Mammary epithelial cell (primary cell): Measurements from ENCODE around the gene TUBE1.

Experiments
- CTCF ChIP-seq, 2 donors: IDR thresholded peaks in 1 of 2; conservative IDR thresholded peaks in 1 of 2; 2 replicates each; pipeline ENCODE4 v1.5.1; 2011 to 2012; ENCODE audit warnings: inconsistent platforms in 2 of 2, low read length in 2 of 2, mild to moderate bottlenecking in 2 of 2, control low read depth in 1 of 2, low read depth in 1 of 2; ENCODE audit not compliant: insufficient read depth in 1 of 2; ENCODE audit errors: extremely low read depth in 1 of 2
- EZH2 ChIP-seq: IDR thresholded peaks from 2 replicates; pipeline ENCODE4 v1.6.1; 2012; ENCODE audit warnings: low read length, inconsistent platforms, borderline replicate concordance

DNA sequence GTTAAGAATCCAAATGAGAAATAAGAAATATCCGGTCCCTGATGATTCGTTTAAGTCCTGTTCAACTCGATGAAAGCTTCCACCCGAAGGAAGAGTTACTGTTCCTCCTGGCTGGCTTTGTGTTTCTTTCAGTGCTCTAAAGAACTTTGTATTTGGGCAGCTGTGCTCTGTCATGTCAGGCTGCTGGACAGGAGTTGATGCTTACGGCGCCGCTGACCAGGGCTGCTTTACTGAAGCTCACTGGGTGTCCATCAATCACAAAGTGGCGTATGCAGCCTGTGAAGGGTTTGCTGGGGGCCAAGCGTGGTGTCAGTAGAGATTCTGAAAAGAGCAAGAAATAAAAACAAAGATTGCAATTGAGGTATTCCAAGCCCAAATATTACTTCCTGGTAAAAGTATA, 22.0 kb upstream of the TUBE1 start:
- TF ChIP-seq CTCF (conservative IDR thresholded peaks at IDR 0.05 in 1 of 2, IDR thresholded peaks at IDR 0.05 in 1 of 2; ENCODE audit: extremely low read depth in 1 of 2, insufficient read depth in 1 of 2, low read depth in 1 of 2, low read length in 2 of 2) (no peak), EZH2 (no peak)
